SU-DHL-6 (cell line): ENCODE measurements around the gene SPAG7.

Source experiments
- EZH2phosphoT487 ChIP-seq: fragments of 200-600 bp; sonication (generic), shearing (Covaris generic); conservative IDR thresholded peaks from 2 replicates; pipeline ENCODE4 v1.6.1; 2018; ENCODE audit warnings: mild to moderate bottlenecking, antibody characterized with exemption, low read length, moderate library complexity, mixed read lengths
- TF ChIP-seq, protein P1 (sequence below): fragments of 200-600 bp; sonication (generic); IDR thresholded peaks from one replicate; pipeline ENCODE4 v1.5.1; 2017; ENCODE audit warnings: antibody characterized with exemption, mild to moderate bottlenecking, low read length, moderate library complexity; ENCODE audit not compliant: insufficient read depth, poor library complexity, severe bottlenecking

- TF ChIP-seq, protein P1, sequence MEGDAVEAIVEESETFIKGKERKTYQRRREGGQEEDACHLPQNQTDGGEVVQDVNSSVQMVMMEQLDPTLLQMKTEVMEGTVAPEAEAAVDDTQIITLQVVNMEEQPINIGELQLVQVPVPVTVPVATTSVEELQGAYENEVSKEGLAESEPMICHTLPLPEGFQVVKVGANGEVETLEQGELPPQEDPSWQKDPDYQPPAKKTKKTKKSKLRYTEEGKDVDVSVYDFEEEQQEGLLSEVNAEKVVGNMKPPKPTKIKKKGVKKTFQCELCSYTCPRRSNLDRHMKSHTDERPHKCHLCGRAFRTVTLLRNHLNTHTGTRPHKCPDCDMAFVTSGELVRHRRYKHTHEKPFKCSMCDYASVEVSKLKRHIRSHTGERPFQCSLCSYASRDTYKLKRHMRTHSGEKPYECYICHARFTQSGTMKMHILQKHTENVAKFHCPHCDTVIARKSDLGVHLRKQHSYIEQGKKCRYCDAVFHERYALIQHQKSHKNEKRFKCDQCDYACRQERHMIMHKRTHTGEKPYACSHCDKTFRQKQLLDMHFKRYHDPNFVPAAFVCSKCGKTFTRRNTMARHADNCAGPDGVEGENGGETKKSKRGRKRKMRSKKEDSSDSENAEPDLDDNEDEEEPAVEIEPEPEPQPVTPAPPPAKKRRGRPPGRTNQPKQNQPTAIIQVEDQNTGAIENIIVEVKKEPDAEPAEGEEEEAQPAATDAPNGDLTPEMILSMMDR = no peak
- TF ChIP-seq EZH2phosphoT487 = no peak
These were observed 22.3 kb downstream of the SPAG7 start for GRCh38 chr17:4945176-4945943.
